Neural crest cell (in vitro differentiated cells): Measurements from ENCODE around the gene WWOX. TPM values are rescaled to one million over a fixed set of nuclear protein-coding genes. Genes with fewer than 3 reads are reported as not detected.

ENCODE experiments used
- DNase-seq: peaks from one replicate; pipeline ENCODE4 v3.0.0; 2021; ENCODE audit warnings: low read depth, mixed read lengths, low spot score
- H3K27ac Mint-ChIP-seq: one replicate; pipeline ENCODE4 v1.8.0; 2021; ENCODE audit warnings: mild to moderate bottlenecking, mixed read lengths; ENCODE audit not compliant: unreplicated experiment
- H3K27me3 Mint-ChIP-seq: 2 replicates; pipeline ENCODE4 v1.8.0; 2021; ENCODE audit warnings: low read depth, mild to moderate bottlenecking, mixed read lengths
- H3K36me3 Mint-ChIP-seq: 2 replicates; pipeline ENCODE4 v1.8.0; 2021; ENCODE audit warnings: low read depth, mild to moderate bottlenecking, mixed read lengths
- H3K4me1 Mint-ChIP-seq: 2 replicates; pipeline ENCODE4 v1.8.0; 2021; ENCODE audit warnings: mixed read lengths
- H3K4me3 Mint-ChIP-seq: one replicate; pipeline ENCODE4 v1.8.0; 2021; ENCODE audit warnings: mild to moderate bottlenecking, mixed read lengths
- H3K9me3 Mint-ChIP-seq: 2 replicates; pipeline ENCODE4 v1.8.0; 2021; ENCODE audit warnings: mixed read lengths
- total RNA-seq: library from RNA; stranded (reverse); gene quantifications from 2 replicates; pipeline ENCODE4 v1.2.1, GENCODE V29; 2021
- TF ChIP-seq, protein P1 (sequence below): fragments of 200-600 bp; sonication (generic); conservative IDR thresholded peaks from 2 replicates; pipeline ENCODE4 v1.5.0; 2021; ENCODE audit warnings: antibody characterized with exemption, mild to moderate bottlenecking

WWOX gene
- total RNA-seq, 1 donor from 2014 or later, result 30.5 TPM

DNA sequence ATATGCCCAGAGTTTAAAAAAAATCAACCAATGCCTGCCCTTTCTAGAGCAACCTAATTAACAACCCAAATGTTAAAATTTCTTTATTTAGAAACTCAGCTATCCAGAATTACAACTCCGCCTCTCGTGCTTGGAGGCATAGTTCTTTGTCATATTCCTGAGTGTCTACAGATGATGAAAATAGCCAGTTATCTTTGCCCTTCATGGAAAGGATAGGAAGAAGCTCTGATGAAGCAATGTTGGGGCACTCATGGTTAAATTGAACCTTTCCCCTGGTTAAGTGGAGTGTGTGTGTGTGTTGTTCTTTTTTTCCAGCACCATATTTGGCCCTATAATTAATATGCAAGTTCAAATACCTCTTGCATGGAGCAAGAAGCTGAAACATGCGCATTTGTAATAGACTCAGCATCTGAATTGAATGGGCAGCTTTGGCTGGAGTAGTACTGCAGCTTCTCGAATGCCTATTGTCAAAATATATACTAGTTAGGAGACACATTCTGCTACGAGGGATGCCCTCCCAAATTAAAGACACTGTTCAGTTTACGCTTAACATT lies 506.2 kb downstream of the WWOX start:
- Mint-ChIP-seq H3K4me3 (peak overlapping the region; percentile 25), H3K4me1 (peaks cover 73% of the 10 kb centered on the region), H3K27ac (peak overlapping the region; percentile 5), H3K9me3 (no peaks in the 10 kb centered on the region), H3K27me3 (peaks cover 3% of the 10 kb centered on the region), H3K36me3 (no peaks in the 10 kb centered on the region)
- no peak for DNase-seq
- TF ChIP-seq, protein P1, sequence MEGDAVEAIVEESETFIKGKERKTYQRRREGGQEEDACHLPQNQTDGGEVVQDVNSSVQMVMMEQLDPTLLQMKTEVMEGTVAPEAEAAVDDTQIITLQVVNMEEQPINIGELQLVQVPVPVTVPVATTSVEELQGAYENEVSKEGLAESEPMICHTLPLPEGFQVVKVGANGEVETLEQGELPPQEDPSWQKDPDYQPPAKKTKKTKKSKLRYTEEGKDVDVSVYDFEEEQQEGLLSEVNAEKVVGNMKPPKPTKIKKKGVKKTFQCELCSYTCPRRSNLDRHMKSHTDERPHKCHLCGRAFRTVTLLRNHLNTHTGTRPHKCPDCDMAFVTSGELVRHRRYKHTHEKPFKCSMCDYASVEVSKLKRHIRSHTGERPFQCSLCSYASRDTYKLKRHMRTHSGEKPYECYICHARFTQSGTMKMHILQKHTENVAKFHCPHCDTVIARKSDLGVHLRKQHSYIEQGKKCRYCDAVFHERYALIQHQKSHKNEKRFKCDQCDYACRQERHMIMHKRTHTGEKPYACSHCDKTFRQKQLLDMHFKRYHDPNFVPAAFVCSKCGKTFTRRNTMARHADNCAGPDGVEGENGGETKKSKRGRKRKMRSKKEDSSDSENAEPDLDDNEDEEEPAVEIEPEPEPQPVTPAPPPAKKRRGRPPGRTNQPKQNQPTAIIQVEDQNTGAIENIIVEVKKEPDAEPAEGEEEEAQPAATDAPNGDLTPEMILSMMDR, result no peak

DNA sequence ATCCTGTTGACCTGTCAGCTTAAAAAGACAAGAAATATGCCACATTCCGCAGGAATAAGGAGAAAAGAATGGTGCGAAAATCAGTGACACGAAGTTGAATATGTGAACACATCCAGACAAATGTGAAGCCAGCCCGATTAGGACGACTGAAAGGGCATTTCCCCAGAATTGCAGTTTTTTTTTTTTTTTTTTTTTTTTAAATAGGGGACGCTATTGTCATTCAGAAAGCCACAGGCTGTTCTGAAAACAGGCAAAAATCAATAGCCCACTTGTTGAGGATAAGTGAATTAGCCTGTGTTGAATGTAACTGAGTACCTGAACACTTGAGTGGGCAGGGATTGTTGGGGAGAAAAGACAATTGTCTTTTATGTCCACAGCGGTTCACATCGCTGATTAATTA lies 507.1 kb downstream of the WWOX start:
- peak; percentile 5 for DNase-seq
- Mint-ChIP-seq H3K36me3 (no peaks in the 10 kb centered on the region), H3K4me1 (peaks cover 68% of the 10 kb centered on the region), H3K9me3 (no peaks in the 10 kb centered on the region), H3K27ac (peak overlapping the region; percentile 84), H3K27me3 (peaks cover 3% of the 10 kb centered on the region), H3K4me3 (peak overlapping the region; percentile 76)
- TF ChIP-seq, protein P1, result no peak

DNA sequence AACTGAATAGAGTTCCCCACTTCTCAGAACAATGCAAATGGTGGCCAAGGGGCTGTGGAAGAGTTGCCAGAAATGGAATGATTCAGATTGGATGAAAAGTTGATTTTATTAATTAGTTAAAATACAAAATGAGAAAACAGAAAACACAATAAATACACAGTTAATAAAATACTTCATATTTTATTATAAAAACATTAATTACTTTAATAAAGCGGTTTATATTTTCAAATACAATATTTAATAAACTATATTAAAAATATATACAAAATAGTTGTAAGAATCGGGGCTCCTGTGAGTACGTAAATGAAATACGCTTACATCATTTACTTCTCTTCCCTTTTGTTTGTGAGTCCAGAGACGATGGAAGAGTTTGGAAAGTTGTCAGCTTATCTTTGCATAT lies 507.6 kb downstream of the WWOX start:
- Mint-ChIP-seq H3K27me3 (peaks cover 2% of the 10 kb centered on the region), H3K36me3 (no peaks in the 10 kb centered on the region), H3K4me1 (peaks cover 68% of the 10 kb centered on the region), H3K4me3 (peak overlapping the region; percentile 76), H3K27ac (no peak overlapping the region), H3K9me3 (peaks cover 5% of the 10 kb centered on the region)
- TF ChIP-seq, protein P1, result no peak
- no peak for DNase-seq

DNA sequence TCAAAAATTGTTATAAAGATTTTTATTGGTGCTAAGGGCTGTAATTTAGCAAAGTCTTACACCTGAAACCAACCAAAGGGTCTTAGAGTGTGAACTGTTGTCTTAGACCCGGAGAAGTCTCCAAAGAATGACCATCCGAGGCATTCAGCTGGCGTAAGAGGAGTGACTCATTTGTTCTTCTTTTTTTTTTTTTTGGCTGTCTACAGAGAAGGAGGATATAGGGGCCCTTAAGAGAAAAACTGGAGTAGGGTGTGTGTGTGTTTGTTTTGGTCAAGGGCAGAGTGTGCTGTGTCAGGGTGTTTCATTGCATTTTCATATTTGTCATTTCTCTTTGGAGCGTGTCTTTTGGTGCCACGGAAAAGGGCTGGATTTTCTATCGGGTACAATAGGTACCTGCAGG lies 508.0 kb downstream of the WWOX start:
- no peak overlapping the region for H3K27ac Mint-ChIP-seq
- no peaks in the 10 kb centered on the region for H3K36me3 Mint-ChIP-seq
- H3K4me1 Mint-ChIP-seq, result peaks cover 66% of the 10 kb centered on the region
- peaks cover 5% of the 10 kb centered on the region for H3K9me3 Mint-ChIP-seq
- no peak for DNase-seq
- H3K27me3 Mint-ChIP-seq, result no peaks in the 10 kb centered on the region
- TF ChIP-seq, protein P1, result no peak
- H3K4me3 Mint-ChIP-seq, result peak overlapping the region; percentile 24

DNA sequence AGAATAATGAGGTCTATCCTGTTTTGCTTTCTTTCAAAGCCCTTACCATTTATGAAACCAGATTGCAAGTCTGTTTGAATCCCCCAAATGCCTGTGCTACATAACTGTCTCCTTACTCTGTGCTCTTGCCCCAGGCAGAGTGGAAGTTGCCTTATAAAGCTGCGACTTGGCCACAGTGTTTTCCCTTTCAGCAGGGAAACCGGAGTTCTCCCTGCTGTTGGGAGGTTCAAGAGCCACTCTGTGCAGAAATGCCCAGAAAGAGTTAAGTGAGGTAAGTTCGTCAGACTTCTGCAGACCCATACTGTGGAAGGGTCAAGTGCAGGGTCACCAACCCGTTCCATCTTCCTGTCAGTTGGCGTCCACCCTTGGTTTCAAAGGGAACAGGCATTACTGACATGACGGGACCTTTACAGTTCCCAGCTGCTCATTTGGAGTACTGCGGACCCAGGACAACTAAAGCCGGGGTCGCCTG lies 508.9 kb downstream of the WWOX start:
- Mint-ChIP-seq H3K4me3 (peak overlapping the region; percentile 24), H3K36me3 (peaks cover 2% of the 10 kb centered on the region), H3K27ac (peak overlapping the region; percentile 7), H3K4me1 (peaks cover 61% of the 10 kb centered on the region), H3K27me3 (no peaks in the 10 kb centered on the region), H3K9me3 (peaks cover 5% of the 10 kb centered on the region)
- peak; percentile 14 for DNase-seq
- TF ChIP-seq, protein P1, result no peak
